HepG2 (cell line): ENCODE measurements around the gene ERMARD. TPM values are rescaled to one million over a fixed set of nuclear protein-coding genes. Genes with fewer than 3 reads are reported as not detected.
A peak's percentile ranks its signal among the peaks of the same experiment; 100 is the strongest.

Experiments
- ARHGAP35 ChIP-seq: sonication (generic); formaldehyde crosslinking; IDR thresholded peaks from 2 replicates; pipeline ENCODE4 v1.9.0; 2022; ENCODE audit warnings: mild to moderate bottlenecking, inconsistent platforms, moderate library complexity, missing genetic modification reagents, borderline replicate concordance
- ATF7-NPFF ChIP-seq: sonication (generic); formaldehyde crosslinking; IDR thresholded peaks from 2 replicates; pipeline ENCODE4 v1.8.1; 2023; ENCODE audit warnings: mild to moderate bottlenecking, low read depth, missing genetic modification reagents, moderate library complexity
- FOXA1 ChIP-seq, 2 experiments: fragments of 450-650 bp in 1 of 2; sonication (generic) in 1 of 2; formaldehyde crosslinking in 1 of 2; IDR thresholded peaks; 2 replicates each; pipeline versions ENCODE4 v1.4.0 to v1.6.1; 2016 to 2020; ENCODE audit warnings: missing genetic modification reagents in 1 of 2
- FOXP1 ChIP-seq, 2 experiments: fragments of 450-650 bp in 1 of 2; IDR thresholded peaks; 2 replicates each; pipeline ENCODE4 v1.6.1; 2017 to 2018; ENCODE audit warnings: antibody characterized with exemption in 1 of 2
- HNRNPLL ChIP-seq: fragments of 200-400 bp; formaldehyde crosslinking; IDR thresholded peaks from 2 replicates; pipeline ENCODE4 v1.6.1; 2017; ENCODE audit warnings: mild to moderate bottlenecking, low read depth, low read length; ENCODE audit not compliant: poor library complexity, severe bottlenecking
- JUND ChIP-seq: sonication (generic); formaldehyde crosslinking; IDR thresholded peaks from 2 replicates; pipeline ENCODE4 v1.8.0; 2022; ENCODE audit warnings: mild to moderate bottlenecking, missing genetic modification reagents
- KLF13 ChIP-seq: sonication (generic); formaldehyde crosslinking; IDR thresholded peaks from 2 replicates; pipeline ENCODE4 v1.4.0; 2020; ENCODE audit warnings: mild to moderate bottlenecking, missing genetic modification reagents
- RAD21 ChIP-seq: fragments of 450-650 bp; formaldehyde crosslinking; IDR thresholded peaks from 2 replicates; pipeline ENCODE4 v1.5.0; 2020; ENCODE audit warnings: mild to moderate bottlenecking
- RXRA ChIP-seq: sonication (generic); formaldehyde crosslinking; IDR thresholded peaks from 2 replicates; pipeline ENCODE4 v1.5.1; 2020; ENCODE audit warnings: missing genetic modification reagents
- ZBTB3 ChIP-seq: sonication (generic); formaldehyde crosslinking; IDR thresholded peaks from 2 replicates; pipeline ENCODE4 v1.4.0; 2020; ENCODE audit warnings: low read depth, mild to moderate bottlenecking, moderate library complexity, missing genetic modification reagents, borderline replicate concordance
- ZKSCAN1 ChIP-seq: fragments of 150-350 bp; IDR thresholded peaks from 2 replicates; pipeline ENCODE4 v1.6.1; 2014; ENCODE audit warnings: low read length
- ZNF205 ChIP-seq: IDR thresholded peaks from 2 replicates; pipeline ENCODE4 v1.6.1; 2018; ENCODE audit warnings: missing biosample characterization, missing genetic modification reagents
- ZNF260 ChIP-seq: sonication (generic); formaldehyde crosslinking; IDR thresholded peaks from 2 replicates; pipeline ENCODE4 v1.4.0; 2020; ENCODE audit warnings: missing genetic modification reagents, low read depth, mild to moderate bottlenecking, borderline replicate concordance
- ZNF761 ChIP-seq: sonication (generic); formaldehyde crosslinking; conservative IDR thresholded peaks from 2 replicates; pipeline ENCODE4 v1.4.0; 2020; ENCODE audit warnings: mild to moderate bottlenecking, missing genetic modification reagents
- ZNF772 ChIP-seq: sonication (generic); formaldehyde crosslinking; IDR thresholded peaks from 2 replicates; pipeline ENCODE4 v1.5.0; 2020; ENCODE audit warnings: mild to moderate bottlenecking, missing genetic modification reagents
- ZNF891 ChIP-seq: sonication (generic); formaldehyde crosslinking; IDR thresholded peaks from 2 replicates; pipeline ENCODE4 v1.5.0; 2020; ENCODE audit warnings: mild to moderate bottlenecking, missing genetic modification reagents
- ZZZ3 ChIP-seq: sonication (generic); formaldehyde crosslinking; IDR thresholded peaks from 2 replicates; pipeline ENCODE4 v1.4.0; 2020; ENCODE audit warnings: missing genetic modification reagents, mild to moderate bottlenecking, borderline replicate concordance
- polyA plus RNA-seq, 8 experiments: library from polyadenylated mRNA; depleted of rRNA in 3 of 8; stranded (reverse) in 7 of 8; unstranded in 1 of 8; fragments of >200 nt; fragmentation: Illumina TruSeq in 4 of 8; extraction: Trizol in 4 of 8; gene quantifications; 2 replicates each; pipeline versions ENCODE4 v1.2.1 to v1.2.3, GENCODE V29; 2011 to 2016; ENCODE audit warnings: low read depth in 4 of 8, missing spikeins in 1 of 8, mixed read lengths in 1 of 8; ENCODE audit not compliant: insufficient read depth in 1 of 8
- total RNA-seq, 5 experiments: library from RNA; depleted of rRNA; stranded (reverse); fragments of >200 nt; fragmentation: Illumina TruSeq; extraction: Trizol; gene quantifications; 2 replicates each; pipeline ENCODE4 v1.2.3, GENCODE V29; 2016; ENCODE audit warnings: low read depth in 1 of 5
- TF ChIP-seq, protein P1 (sequence below): sonication (generic); formaldehyde crosslinking; IDR thresholded peaks from 2 replicates; pipeline ENCODE4 v1.8.1; 2023; ENCODE audit warnings: missing genetic modification reagents, mild to moderate bottlenecking, borderline replicate concordance
- TF ChIP-seq, protein P2 (sequence below): sonication (generic); formaldehyde crosslinking; IDR thresholded peaks from 2 replicates; pipeline ENCODE4 v1.8.0; 2023; ENCODE audit warnings: mild to moderate bottlenecking, missing genetic modification reagents
- TF ChIP-seq, protein P3 (sequence below): sonication (generic); formaldehyde crosslinking; conservative IDR thresholded peaks from 2 replicates; pipeline ENCODE4 v1.8.0; 2022; ENCODE audit warnings: low read depth, missing genetic modification reagents
- TF ChIP-seq, protein P4 (sequence below): IDR thresholded peaks from 2 replicates; pipeline ENCODE4 v1.6.1; 2016; ENCODE audit warnings: low read depth, borderline replicate concordance
- TF ChIP-seq, protein P5 (sequence below): IDR thresholded peaks from 2 replicates; pipeline ENCODE4 v1.6.1; 2012; ENCODE audit warnings: inconsistent platforms
- TF ChIP-seq, protein P6 (sequence below): sonication (generic); formaldehyde crosslinking; IDR thresholded peaks from 2 replicates; pipeline ENCODE4 v1.5.0; 2020; ENCODE audit warnings: mild to moderate bottlenecking, low read depth, missing genetic modification reagents, borderline replicate concordance
- TF ChIP-seq, protein P7 (sequence below): sonication (generic); formaldehyde crosslinking; IDR thresholded peaks from 2 replicates; pipeline ENCODE4 v1.8.0; 2022; ENCODE audit warnings: missing genetic modification reagents, mild to moderate bottlenecking, inconsistent platforms, borderline replicate concordance

Gene ERMARD
- total and polyA plus RNA-seq, 2 of the 13 experiments (the other 11 are each of a cell fraction or from before 2014, with no cell fraction given): 8.8 to 10.7 TPM

DNA sequence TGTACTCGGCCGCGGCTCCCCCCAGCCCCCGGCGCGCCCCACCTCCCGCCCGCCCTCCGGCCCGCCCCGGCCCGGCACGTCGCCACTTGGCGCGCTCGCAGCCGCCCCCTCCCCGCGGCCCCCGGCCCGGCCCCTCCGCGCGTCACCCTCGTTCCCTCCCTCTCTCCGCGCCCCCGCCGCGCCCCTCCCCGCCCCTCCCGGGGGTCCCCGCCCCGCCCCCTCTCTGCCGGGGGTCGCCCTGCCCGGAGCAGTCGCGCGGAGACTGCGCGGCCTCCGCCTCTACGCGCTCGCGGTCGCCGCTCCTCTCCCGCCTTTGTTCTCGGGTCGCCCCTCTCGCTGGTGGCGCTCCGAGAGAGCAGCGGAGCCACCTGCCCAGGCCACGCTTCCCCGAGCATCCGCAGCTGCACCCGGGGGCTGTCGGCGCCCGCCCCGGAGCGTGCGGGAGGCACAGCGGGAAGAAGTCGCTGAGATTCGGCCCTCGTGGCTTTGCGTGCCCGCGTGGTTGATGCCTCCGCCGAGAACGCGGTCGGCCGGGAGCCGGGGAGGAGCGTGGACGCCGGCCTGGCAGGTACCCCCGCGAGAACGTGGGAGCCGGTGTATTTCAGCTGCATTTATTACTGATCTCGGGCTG is 26.8 kb upstream of the ERMARD start, which contains the start of gene PHF10 (continued):
- TF ChIP-seq, protein P1, sequence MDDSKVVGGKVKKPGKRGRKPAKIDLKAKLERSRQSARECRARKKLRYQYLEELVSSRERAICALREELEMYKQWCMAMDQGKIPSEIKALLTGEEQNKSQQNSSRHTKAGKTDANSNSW: no peak
- TF ChIP-seq KLF13 (CRISPR knock-in tag): peak; percentile 74; the same call in 1 of the 2 replicates
- TF ChIP-seq ZNF260 (CRISPR knock-in tag): no peak
- TF ChIP-seq ARHGAP35: peak; percentile 98
- TF ChIP-seq, protein P2, sequence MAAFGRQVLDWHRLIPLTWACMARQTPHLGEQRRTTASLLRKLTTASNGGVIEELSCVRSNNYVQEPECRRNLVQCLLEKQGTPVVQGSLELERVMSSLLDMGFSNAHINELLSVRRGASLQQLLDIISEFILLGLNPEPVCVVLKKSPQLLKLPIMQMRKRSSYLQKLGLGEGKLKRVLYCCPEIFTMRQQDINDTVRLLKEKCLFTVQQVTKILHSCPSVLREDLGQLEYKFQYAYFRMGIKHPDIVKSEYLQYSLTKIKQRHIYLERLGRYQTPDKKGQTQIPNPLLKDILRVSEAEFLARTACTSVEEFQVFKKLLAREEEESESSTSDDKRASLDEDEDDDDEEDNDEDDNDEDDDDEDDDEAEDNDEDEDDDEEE (CRISPR knock-in tag): peak; percentile 97
- peak; percentile 72; the same call in 1 of the 2 replicates for TF ChIP-seq ZNF205 (CRISPR knock-in tag)
- TF ChIP-seq FOXA1 (IDR thresholded peaks at IDR 0.05): no peak
- 0 out of 2 replicates have a peak, but pooled peaks have one; percentile 26 for TF ChIP-seq FOXA1 (CRISPR knock-in tag; IDR thresholded peaks at IDR 0.05)
- TF ChIP-seq JUND: 0 out of 2 replicates have a peak, but pooled peaks have one; percentile 36
- no peak for TF ChIP-seq ZZZ3 (CRISPR knock-in tag)
- TF ChIP-seq, protein P3, sequence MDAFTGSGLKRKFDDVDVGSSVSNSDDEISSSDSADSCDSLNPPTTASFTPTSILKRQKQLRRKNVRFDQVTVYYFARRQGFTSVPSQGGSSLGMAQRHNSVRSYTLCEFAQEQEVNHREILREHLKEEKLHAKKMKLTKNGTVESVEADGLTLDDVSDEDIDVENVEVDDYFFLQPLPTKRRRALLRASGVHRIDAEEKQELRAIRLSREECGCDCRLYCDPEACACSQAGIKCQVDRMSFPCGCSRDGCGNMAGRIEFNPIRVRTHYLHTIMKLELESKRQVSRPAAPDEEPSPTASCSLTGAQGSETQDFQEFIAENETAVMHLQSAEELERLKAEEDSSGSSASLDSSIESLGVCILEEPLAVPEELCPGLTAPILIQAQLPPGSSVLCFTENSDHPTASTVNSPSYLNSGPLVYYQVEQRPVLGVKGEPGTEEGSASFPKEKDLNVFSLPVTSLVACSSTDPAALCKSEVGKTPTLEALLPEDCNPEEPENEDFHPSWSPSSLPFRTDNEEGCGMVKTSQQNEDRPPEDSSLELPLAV (CRISPR knock-in tag): 0 out of 2 replicates have a peak, but pooled peaks have one; percentile 76
- TF ChIP-seq HNRNPLL: peak; percentile 94
- TF ChIP-seq, protein P4, sequence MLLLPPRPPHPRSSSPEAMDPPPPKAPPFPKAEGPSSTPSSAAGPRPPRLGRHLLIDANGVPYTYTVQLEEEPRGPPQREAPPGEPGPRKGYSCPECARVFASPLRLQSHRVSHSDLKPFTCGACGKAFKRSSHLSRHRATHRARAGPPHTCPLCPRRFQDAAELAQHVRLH (CRISPR knock-in tag): peak; percentile 26; the same call in 1 of the 2 replicates
- TF ChIP-seq ZBTB3 (CRISPR knock-in tag): no peak
- TF ChIP-seq, protein P5, sequence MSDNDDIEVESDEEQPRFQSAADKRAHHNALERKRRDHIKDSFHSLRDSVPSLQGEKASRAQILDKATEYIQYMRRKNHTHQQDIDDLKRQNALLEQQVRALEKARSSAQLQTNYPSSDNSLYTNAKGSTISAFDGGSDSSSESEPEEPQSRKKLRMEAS: peak; percentile 85
- TF ChIP-seq RXRA (CRISPR knock-in tag): peak; percentile 62
- TF ChIP-seq, protein P6, sequence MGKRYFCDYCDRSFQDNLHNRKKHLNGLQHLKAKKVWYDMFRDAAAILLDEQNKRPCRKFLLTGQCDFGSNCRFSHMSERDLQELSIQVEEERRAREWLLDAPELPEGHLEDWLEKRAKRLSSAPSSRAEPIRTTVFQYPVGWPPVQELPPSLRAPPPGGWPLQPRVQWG: no peak
- TF ChIP-seq ZNF772: no peak; the same call in 1 of the 2 replicates
- peak; percentile 76 for TF ChIP-seq RAD21
- no peak for TF ChIP-seq FOXP1 (IDR thresholded peaks at IDR 0.05)
- TF ChIP-seq FOXP1 (CRISPR knock-in tag; IDR thresholded peaks at IDR 0.05): no peak
- TF ChIP-seq ZNF891 (CRISPR knock-in tag): peak; percentile 97
- TF ChIP-seq ZKSCAN1: no peak
- TF ChIP-seq, protein P7, sequence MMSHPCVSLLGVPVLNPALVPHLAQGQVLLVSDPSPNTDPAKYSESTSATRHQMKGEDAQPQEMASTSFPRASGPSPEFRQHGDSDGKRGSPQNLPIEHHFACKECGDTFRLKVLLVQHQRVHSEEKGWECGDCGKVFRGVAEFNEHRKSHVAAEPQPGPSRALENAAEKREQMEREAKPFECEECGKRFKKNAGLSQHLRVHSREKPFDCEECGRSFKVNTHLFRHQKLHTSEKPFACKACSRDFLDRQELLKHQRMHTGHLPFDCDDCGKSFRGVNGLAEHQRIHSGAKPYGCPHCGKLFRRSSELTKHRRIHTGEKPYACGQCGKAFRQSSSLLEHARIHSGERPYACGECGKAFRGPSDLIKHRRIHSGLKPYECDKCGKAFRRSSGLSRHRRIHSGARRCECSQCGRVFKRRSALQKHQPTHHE (CRISPR knock-in tag): peak; percentile 79; the same call in 1 of the 2 replicates
- 0 out of 2 replicates have a peak, but pooled peaks have one; percentile 58 for TF ChIP-seq ZNF761 (CRISPR knock-in tag)
- TF ChIP-seq ATF7-NPFF: peak; percentile 91; the same call in 1 of the 2 replicates
